GM12892 (cell line): ENCODE results near the gene CAB39L.

Source experiments
- POLR2A ChIP-seq: IDR thresholded peaks from 2 replicates; pipeline ENCODE4 v1.6.1; 2011; ENCODE audit warnings: low read depth, low read length, control low read depth
- POLR2AphosphoS5 ChIP-seq: IDR thresholded peaks from 2 replicates; pipeline ENCODE4 v1.6.1; 2011; ENCODE audit warnings: low read depth, low read length, control low read depth
- TAF1 ChIP-seq: IDR thresholded peaks from 2 replicates; pipeline ENCODE4 v1.6.1; 2011; ENCODE audit warnings: low read depth, mild to moderate bottlenecking, control low read depth, low read length, borderline replicate concordance

GRCh38 chr13:49368688-49369087 is 75.2 kb downstream of the CAB39L start:
- TF ChIP-seq POLR2A (no peak), POLR2AphosphoS5 (no peak), TAF1 (no peak)
